Spinal cord (tissue), 10 donors: ENCODE results near the gene PAPOLA. TPM values are rescaled to one million over a fixed set of nuclear protein-coding genes. Genes with fewer than 3 reads are reported as not detected.

ENCODE experiments used
- DNase-seq, 6 donors: peaks; one replicate each; pipeline versions ENCODE4 v3.0.0 to v3.0.0-alpha.2; 2013 to 2015; ENCODE audit warnings: low spot score in 6 of 6, low read depth in 4 of 6
- H3K27ac ChIP-seq: one replicate; pipeline ENCODE4 v1.5.1; 2013; ENCODE audit warnings: low read depth, low read length, control low read depth
- H3K27me3 ChIP-seq: one replicate; pipeline ENCODE4 v1.6.1; 2013; ENCODE audit warnings: low read length; ENCODE audit not compliant: control insufficient read depth, insufficient read depth
- H3K36me3 ChIP-seq: one replicate; pipeline ENCODE4 v1.6.1; 2013; ENCODE audit warnings: low read length; ENCODE audit not compliant: control insufficient read depth, insufficient read depth
- H3K4me1 ChIP-seq: one replicate; pipeline ENCODE4 v1.6.1; 2013; ENCODE audit warnings: low read length; ENCODE audit not compliant: control insufficient read depth, insufficient read depth
- H3K4me3 ChIP-seq: one replicate; pipeline ENCODE4 v1.5.1; 2013; ENCODE audit warnings: low read depth, low read length, control low read depth
- H3K9me3 ChIP-seq: one replicate; pipeline ENCODE4 v1.6.1; 2013; ENCODE audit warnings: low read length; ENCODE audit not compliant: control insufficient read depth, insufficient read depth
- WGBS: methylation state at CpG from one replicate; pipeline ENCODE4 v1.1.5; 2013; ENCODE audit warnings: missing lambda C conversion rate; ENCODE audit not compliant: insufficient coverage; 5-methylcytosine and 5-hydroxymethylcytosine counted together
- polyA plus RNA-seq, 2 donors: library from polyadenylated mRNA; unstranded; fragments of 120-200 nt; gene quantifications; one replicate each; pipeline ENCODE4 v1.2.1, GENCODE V29; 2013; ENCODE audit not compliant: insufficient read length in 2 of 2
- total RNA-seq, 2 donors: library from RNA; depleted of rRNA in 1 of 2; stranded (reverse); fragments of 120-200 nt in 1 of 2; fragments of >200 nt in 1 of 2; gene quantifications; one replicate each; pipeline versions ENCODE4 v1.2.3 to v1.2.4, GENCODE V29; 2013 to 2014
- donor health status: healthy.

Gene PAPOLA
- total and polyA plus RNA-seq, 4 donors, result 122 to 197 (median 140) TPM

DNA sequence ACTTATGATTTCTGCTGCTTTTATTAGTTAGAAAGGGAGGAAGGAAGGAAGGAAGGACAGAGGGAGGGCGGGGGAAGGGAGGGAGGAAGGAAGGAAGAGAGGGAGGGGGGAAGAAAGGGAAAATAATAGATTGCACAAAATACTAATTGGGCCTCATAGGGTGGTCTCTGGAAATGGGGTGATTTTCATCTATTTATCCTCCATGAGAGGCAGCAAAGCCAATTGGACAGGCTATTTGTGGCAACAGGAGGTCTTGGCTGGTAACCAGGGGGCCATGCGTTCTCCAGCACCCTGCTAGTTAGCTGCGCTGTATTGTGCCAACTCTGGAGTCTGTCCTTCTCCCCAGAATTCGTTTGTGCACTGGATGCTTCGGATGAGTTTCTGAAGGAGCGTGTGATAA lies 24.1 kb upstream of the PAPOLA start:
- Histone ChIP-seq H3K9me3 (no peaks in the 10 kb centered on the region), H3K27me3 (no peaks in the 10 kb centered on the region), H3K4me1 (no peaks in the 10 kb centered on the region), H3K4me3 (no peak overlapping the region), H3K36me3 (no peaks in the 10 kb centered on the region), H3K27ac (no peak overlapping the region)
- 63% methylated on average over 5 of the region's 6 CpGs for WGBS
- peak in 1 of 6 donors; percentile 28 for DNase-seq

DNA sequence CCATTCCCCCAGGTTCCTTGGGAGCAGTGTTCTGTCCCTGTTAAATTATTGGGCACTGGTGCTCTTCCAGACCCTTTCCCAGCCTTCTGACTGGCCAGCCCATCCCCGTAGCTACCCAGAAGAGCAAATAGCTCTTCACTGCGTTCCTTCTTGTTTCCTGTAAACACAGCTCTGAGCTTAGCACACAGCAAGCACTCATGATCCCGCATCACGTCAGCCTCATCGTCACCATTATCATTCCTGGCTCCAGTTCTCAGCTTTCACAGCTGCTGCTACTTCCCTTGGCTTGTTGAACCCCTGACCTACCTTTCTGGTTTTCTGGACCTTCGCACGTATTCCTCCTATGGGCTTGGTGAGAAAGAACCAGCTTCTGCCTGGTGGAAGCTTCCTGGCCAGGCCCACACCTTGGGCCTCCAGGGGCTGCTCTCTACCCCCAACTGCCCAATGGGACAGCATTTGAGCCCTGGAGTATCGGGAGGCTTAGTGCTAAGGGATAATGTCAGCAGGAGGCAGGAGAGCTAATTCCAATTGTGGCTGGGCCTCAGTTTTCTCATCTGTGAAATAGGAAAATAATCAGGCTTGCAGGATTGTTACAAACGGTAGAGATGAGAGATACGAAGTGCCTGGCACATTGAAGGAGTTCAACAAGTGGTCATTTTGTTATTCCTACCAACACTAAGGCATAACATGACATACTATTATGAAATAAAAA lies 22.6 kb upstream of the PAPOLA start:
- Histone ChIP-seq H3K27me3 (no peaks in the 10 kb centered on the region), H3K9me3 (no peaks in the 10 kb centered on the region), H3K4me3 (no peak overlapping the region), H3K36me3 (no peaks in the 10 kb centered on the region), H3K4me1 (no peaks in the 10 kb centered on the region), H3K27ac (no peak overlapping the region)
- 78% methylated on average over 7 of the region's 10 CpGs for WGBS
- DNase-seq, result no peak

DNA sequence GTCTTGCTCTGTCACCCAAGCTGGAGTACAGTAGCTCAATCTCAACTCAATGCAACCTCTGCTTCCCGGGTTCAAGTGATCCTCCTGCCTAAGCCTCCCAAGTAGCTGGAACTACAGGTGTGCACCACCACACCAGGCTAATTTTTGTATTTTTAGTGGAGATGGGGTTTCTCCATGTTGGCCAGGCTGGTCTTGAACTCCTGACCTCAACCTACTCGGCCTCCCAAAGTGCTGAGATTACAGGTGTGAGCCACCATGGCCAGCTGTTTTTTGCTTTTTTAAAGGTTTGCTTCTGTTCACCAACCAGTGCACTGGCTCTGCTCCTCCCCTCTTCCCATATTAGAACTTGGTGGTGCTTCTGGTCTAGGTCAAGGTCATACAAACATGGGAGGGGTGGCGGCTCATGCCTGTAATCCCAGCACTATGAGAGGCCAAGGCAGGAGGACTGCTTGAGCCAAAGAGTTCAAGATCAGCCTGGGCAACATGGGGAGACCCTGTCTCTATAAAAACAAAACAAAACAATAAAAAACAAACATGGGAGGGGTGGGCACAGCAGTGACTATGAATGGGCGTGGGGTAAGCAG lies 20.4 kb upstream of the PAPOLA start:
- Histone ChIP-seq H3K36me3 (no peaks in the 10 kb centered on the region), H3K4me1 (no peaks in the 10 kb centered on the region), H3K9me3 (no peaks in the 10 kb centered on the region), H3K27me3 (no peaks in the 10 kb centered on the region), H3K27ac (no peak overlapping the region), H3K4me3 (no peak overlapping the region)
- WGBS, result 70% methylated on average over 2 of the region's 4 CpGs
- DNase-seq, result no peak

DNA sequence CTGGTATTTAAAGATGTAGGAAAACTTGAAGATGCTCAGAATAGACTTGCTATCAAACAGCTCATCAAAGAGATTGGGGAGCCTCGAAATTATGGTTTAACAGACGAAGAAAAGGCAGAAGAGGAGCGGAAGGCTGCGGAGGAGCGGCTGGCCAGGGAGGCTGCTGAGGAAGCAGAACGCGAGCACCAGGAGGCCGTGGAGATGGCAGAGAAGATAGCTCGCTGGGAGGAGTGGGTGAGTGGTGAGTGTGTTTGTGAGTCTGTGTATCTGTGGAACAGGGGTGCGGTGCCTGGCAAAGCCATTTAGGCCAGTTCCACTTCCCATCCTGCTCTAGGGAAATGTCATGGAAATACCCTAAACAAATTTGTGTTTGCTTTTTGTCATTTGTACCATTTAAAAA lies 19.2 kb upstream of the PAPOLA start:
- WGBS, result 67% methylated on average over 6 of the region's 10 CpGs
- H3K4me3 ChIP-seq, result no peak overlapping the region
- DNase-seq, result no peak
- no peaks in the 10 kb centered on the region for H3K4me1 ChIP-seq
- H3K27me3 ChIP-seq, result no peaks in the 10 kb centered on the region
- H3K9me3 ChIP-seq, result no peaks in the 10 kb centered on the region
- no peak overlapping the region for H3K27ac ChIP-seq
- H3K36me3 ChIP-seq, result no peaks in the 10 kb centered on the region

DNA sequence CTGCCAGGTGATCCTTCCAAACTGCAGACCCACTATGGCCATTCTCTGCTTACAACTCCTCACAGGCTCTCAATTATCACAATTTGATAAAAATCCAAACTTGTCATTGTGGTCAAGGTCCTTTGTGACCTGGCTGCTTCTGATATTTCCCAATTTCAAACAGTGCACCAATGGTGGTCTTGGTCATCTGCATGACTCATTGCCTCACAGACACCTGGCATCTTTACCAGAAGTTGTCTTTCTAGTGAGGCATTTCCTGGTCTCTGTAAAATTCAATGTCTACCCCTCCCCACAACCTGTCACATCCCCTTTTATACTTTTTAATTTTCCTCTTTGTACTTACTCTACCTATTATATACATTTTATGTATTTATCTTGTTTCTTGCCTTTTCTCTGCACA lies 17.8 kb upstream of the PAPOLA start:
- Histone ChIP-seq H3K4me1 (no peaks in the 10 kb centered on the region), H3K9me3 (no peaks in the 10 kb centered on the region), H3K36me3 (no peaks in the 10 kb centered on the region), H3K4me3 (no peak overlapping the region), H3K27me3 (no peaks in the 10 kb centered on the region), H3K27ac (no peak overlapping the region)
- no peak for DNase-seq

DNA sequence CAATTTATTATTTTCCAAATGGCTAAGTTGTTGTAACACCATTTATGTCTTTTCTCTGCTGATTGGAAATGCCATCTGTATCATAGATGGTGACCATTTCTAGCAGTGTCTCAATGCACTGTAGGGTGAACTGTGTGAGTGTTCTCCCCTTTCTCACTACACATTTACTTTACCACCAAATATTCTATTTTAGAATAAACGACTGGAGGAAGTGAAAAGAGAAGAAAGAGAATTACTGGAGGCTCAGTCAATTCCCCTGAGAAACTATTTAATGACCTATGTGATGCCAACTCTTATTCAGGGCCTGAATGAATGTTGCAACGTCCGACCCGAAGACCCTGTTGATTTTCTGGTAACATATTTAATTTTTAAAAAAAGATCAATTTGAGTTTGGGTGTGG lies 15.5 kb upstream of the PAPOLA start:
- Histone ChIP-seq H3K4me3 (no peak overlapping the region), H3K27me3 (no peaks in the 10 kb centered on the region), H3K9me3 (no peaks in the 10 kb centered on the region), H3K27ac (no peak overlapping the region), H3K4me1 (no peaks in the 10 kb centered on the region), H3K36me3 (no peaks in the 10 kb centered on the region)
- no peak for DNase-seq
- WGBS, result no CpG with 5 or more reads among the region's 4 CpGs

DNA sequence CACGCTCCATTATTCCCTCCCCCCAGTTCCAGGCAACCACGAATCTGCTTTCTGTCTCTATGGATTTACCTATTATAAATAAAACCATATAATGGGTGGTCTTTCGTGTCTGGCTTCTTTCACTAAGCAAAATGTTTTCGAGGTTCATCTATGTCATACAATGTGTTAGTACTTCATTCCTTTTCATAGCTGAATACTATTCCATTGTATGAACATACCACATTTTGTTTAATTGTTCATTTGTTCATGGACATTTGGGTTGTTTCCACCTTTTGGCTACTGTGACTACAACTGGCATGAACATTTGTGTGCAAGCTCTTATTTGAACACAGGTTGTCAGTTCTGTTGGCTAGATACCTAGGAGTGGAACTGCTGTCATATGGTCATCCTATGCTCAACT lies 12.9 kb upstream of the PAPOLA start:
- Histone ChIP-seq H3K27me3 (no peaks in the 10 kb centered on the region), H3K4me1 (no peaks in the 10 kb centered on the region), H3K9me3 (no peaks in the 10 kb centered on the region), H3K4me3 (no peak overlapping the region), H3K27ac (no peak overlapping the region), H3K36me3 (no peaks in the 10 kb centered on the region)
- WGBS, result no CpG with 5 or more reads among the region's 4 CpGs
- no peak for DNase-seq

DNA sequence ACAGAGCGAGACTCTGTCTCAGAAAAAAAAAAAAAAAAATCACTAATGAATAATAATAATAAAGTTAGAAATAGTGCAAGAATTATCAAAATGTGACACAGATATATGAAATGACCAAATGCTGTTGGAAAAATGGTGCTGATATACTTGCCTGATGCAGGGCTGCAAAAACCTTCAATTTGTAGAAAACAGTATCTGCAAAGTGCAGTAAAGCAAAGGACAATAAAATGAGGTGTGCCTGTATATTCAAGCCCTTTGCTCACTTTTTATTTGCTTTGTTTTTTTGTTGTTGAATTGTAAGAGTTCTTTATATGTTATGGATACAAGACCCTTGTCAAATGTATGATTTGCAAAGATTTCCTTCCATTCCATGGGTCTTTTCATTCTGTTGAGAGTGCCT lies 9.0 kb upstream of the PAPOLA start:
- H3K9me3 ChIP-seq, result no peaks in the 10 kb centered on the region
- H3K27ac ChIP-seq, result no peak overlapping the region
- no peaks in the 10 kb centered on the region for H3K4me1 ChIP-seq
- H3K4me3 ChIP-seq, result no peak overlapping the region
- no peaks in the 10 kb centered on the region for H3K36me3 ChIP-seq
- no peak for DNase-seq
- WGBS, result no CpG with 5 or more reads among the region's 1 CpG
- no peaks in the 10 kb centered on the region for H3K27me3 ChIP-seq

DNA sequence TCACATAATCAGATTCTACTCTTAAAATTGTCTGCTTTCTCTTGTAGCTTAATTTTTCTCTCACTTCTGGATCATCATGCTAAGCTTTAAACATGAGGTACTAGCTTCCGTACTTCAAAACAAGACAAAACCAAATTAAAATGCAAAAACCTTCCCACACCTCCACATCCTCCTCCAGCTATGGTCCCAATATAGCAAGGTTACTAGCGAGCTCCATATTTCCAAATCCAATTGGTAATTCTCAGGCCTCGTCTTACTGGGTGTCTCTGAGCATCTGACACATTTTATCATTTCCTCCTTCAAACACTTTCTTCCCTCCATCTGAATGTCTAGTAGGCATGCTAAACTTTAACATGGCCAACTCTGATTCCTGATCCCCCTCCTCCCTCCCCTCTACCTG lies 7.9 kb upstream of the PAPOLA start:
- 93% methylated on average over 3 of the region's 3 CpGs for WGBS
- Histone ChIP-seq H3K27ac (no peak overlapping the region), H3K27me3 (no peaks in the 10 kb centered on the region), H3K36me3 (no peaks in the 10 kb centered on the region), H3K4me3 (no peak overlapping the region), H3K9me3 (no peaks in the 10 kb centered on the region), H3K4me1 (no peaks in the 10 kb centered on the region)
- DNase-seq, result no peak

DNA sequence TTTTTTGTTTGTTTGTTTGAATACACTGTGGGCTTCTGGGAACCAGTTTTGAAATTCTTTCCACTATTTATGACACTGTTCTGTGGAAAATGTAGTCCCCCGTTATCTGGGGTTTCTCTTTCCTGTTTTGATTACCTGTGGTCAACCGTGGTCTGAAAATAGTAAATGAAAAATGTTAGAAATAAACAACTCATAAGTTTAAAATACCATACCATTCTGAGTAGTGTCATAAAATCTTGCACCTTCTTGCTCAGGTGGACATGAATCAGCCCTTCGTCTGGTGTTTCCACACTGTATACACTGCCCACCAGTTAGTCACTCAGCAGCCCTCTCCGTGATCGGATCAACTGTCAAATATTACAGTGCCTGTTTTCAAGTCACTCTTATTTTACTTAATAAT lies 5.1 kb upstream of the PAPOLA start:
- no peak overlapping the region for H3K4me3 ChIP-seq
- no CpG with 5 or more reads among the region's 5 CpGs for WGBS
- H3K27me3 ChIP-seq, result no peaks in the 10 kb centered on the region
- H3K27ac ChIP-seq, result no peak overlapping the region
- DNase-seq, result no peak
- H3K36me3 ChIP-seq, result no peaks in the 10 kb centered on the region
- H3K9me3 ChIP-seq, result no peaks in the 10 kb centered on the region
- peaks cover 9% of the 10 kb centered on the region for H3K4me1 ChIP-seq
